DMS114 treated with DMSO at 0.1 percent for 48 hours (cell line): Measurements from ENCODE around the gene NECTIN2.
A peak's percentile ranks its signal among the peaks of the same experiment; 100 is the strongest.
"Not testable (repeated sequence)": the region's sequence is repeated elsewhere in the genome, so short reads cannot be mapped to it uniquely, and the experiment has no call there.

ENCODE experiments used
- DNase-seq: peaks from one replicate; lab custom pipeline; 2025; ENCODE audit not compliant: unreplicated experiment; lab: John Stamatoyannopoulos, UW

Gene NECTIN2

DNA sequence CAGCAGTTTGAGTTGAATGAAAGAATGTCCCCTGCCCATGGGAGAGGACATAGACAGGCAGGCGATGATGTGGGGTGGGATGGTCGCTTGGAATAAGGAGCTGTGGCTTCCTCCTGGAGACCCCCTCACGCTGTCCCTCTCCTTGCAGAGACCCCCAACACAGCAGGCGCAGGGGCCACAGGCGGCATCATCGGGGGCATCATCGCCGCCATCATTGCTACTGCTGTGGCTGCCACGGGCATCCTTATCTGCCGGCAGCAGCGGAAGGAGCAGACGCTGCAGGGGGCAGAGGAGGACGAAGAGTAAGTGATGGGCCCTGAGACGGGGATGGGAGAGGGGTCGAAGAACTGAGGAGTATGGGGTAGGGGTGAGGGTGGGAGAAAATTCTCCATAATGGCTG, 36.0 kb downstream of the NECTIN2 start:
- DNase-seq: no peak

DNA sequence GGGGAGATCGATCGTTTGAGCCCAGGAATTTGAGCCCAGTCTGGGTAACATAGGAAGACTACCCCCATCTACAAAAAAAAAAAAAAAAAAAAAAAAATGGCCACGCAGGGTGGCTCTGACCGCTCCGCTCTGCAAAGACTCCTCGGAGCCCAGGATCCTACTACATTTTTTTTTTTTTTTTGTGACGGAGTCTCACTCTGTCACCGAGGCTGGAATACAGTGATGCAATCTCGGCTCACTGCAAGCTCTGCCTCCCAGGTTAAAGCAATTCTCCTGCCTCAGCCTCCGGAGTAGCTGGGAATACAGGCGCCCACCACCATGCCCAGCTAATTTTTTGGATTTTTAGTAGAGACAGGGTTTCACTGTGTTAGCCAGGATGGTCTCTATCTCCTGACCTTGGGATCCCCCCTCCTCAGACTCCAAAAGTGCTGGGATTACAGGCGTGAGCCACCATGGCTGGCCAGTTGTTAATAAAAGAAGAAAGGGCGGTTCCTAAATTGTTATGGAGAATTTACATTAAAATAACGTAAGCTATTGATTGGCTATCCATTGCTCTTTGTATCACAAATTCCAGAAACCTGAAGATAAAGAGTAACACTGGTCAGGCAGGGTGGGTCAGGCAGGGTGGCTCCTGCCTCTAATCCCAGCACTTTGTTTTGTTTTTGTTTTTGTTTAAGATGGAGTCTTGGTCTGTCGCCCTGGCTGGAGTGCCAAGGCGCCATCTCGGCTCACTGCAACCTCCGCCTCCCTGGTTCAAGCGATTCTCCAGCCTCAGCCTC, 36.7 kb downstream of the NECTIN2 start:
- DNase-seq: not testable (repeated sequence)

DNA sequence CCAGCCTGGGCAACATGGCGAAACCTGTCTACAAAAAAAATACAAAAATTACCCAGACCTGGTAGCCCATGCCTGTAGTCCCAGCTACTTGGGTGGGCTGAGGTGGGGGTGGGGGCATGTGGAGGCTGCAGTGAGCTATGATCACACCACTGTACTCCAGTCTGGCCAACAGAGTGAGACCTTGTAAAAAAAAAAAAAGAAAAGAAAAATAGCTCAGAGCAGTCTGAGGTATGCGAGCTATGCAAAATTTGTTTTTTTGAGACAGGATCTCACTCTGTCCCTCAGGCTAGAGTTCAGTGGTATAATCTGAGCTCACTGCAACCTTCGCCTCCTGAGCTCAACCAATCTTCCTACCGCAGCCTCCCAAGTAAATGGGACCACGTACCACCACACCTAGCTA, 37.8 kb downstream of the NECTIN2 start:
- no peak for DNase-seq

DNA sequence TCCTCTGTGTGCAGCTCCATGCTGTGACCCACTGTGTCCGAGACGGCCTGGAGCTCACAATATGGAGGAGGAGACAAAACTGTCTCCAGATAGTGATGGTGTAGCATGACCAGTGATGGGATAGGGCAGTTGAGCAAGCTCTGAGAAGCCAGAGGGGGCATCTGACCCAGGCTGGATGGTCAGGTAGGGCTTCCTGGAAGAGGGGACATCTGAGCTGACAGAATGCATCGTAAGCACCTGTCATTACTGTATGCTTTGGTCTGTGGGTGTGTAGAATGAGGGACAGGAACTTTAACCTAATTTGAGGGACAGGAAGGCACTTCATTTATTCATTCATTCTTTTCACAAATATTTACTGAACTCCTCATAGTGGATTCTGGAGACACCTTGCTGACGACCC, 38.5 kb downstream of the NECTIN2 start:
- DNase-seq: no peak

DNA sequence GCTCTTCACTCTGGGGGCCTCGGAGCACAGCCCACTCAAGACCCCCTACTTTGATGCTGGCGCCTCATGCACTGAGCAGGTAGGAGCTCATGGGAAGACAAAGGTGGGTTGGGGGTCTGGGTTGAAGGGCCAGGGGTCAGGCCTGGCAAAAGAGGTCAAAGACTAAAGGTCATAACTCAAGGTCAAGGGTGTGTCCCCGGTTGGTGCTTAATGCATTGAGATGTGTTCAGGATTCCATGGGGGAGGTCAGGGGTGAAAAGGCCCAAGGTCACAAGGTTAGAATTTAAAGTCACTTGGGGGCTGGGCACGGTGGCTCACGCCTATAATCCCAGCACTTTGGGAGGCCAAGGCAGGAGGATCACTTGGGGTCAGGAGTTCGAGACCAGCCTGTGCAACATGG, 40.0 kb downstream of the NECTIN2 start:
- no peak for DNase-seq

DNA sequence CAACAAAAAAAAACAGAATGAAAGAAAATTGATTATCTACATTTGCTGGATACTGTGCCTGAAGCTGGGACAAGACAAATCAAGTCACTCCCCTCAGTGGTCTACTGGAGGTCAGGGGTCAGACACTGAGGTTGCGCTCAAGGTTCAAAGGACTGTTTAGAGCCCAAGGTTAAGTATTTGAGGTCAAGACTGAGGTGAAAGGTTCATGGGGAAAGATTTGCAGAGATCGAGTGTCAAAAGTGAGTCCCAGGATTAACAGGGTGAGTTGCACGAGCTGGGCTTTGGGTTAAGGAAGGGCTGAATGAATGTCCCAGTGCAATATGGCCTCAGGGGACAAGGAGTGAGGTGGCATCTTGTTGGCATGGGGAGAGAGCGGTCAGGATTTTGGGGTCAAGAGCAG, 41.6 kb downstream of the NECTIN2 start:
- DNase-seq: no peak

DNA sequence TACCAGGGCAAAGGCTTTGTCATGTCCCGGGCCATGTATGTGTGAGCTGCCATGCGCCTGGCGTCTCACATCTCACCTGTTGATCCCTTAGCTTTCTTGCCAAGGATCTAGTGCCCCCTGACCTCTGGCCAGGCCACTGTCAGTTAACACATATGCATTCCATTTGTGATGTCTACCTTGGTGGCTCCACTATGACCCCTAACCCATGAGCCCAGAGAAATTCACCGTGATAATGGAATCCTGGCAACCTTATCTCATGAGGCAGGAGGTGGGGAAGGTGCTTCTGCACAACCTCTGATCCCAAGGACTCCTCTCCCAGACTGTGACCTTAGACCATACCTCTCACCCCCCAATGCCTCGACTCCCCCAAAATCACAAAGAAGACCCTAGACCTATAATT, 42.2 kb downstream of the NECTIN2 start:
- not testable (repeated sequence) for DNase-seq

DNA sequence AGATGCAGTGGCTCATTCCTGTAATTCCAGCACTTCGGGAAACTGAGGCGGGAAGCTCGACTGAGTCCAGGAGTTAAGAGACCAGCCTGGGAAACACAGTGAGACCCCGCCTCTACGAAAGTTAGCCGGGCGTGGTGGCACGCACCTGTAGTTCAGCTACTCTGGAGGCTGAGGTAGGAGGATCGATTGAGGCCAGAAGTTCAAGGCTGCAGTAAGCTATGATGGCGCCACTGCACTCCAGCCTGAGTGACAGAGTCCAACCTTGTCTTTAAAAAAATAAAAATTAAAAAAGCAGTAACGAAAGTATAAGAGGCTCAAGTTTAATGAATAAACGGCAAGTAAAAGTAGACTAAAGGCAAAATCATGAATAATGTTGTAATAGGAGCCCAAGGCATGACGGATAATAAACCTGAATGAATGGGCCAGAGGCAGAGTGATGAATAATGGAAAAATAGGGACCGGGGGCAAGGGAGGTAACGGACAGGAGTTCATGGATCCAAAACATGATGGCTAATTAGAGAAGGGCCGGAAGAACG, 43.8 kb downstream of the NECTIN2 start:
- no peak for DNase-seq

DNA sequence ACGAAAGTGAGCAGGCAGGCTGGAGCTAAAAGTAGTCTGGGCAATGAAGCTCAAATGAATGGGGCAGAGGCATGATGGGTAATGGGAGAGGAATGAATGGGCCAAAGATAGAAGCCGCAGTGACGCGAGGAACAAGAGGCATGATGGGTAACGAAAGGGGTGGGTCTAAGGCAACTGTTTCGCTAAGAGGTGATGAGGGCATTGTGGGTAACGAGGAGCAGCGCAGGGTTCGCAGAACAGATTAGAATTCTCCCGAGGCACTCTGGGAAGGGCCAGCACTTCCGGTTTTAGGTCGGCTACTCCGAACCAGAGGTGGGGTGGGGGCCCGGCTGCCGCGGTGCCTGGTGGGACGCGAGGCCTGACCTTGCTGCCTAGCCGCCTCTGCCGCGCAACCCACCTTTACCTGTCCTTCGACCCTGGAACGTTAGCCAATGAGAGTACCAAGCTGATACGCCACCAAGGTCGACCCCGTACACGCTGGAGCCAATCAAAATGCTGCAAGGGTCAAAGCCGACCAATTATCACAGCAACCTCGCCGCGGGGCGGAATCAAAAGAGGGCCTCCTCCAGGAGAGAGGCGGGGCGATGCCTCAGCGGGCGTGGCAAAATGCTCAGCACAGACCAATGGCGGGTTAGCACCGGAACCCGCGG, 44.4 kb downstream of the NECTIN2 start:
- peak; percentile 96 for DNase-seq

DNA sequence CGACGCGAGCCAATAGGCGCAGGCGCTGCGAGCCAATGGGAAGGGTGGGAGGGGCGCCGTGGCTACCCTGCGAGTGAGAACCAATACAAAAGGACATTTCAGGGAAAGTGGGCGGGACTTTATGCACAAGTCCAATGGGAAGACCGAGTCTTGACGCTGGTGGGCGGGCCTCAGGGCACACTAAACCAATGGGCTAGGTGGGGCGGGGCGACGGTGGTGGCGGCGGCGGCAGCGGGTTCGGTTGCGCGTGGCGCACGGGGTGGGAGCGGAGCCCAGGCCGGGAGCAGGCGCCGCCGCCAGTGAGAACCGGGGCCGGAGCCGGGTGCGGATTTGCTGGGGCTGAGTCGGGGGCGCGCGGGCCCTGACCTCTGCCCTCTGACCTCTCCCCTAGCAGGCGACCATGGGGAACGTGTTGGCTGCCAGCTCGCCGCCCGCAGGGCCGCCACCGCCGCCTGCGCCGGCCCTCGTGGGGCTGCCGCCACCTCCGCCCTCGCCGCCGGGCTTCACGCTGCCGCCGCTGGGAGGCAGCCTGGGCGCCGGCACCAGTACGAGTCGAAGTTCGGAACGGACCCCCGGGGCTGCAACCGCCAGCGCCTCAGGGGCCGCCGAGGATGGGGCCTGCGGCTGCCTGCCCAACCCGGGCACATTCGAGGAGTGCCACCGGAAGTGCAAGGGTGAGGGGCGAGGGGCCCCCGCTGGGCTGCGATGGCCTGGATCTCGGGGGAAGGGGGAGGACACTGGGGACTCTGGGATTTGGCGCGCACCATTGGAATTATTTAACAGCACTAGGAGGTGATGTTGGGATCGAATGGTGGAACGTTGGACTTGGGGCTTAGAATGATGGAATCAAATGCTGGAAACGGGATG, 45.2 kb downstream of the NECTIN2 start, which contains the start of gene TOMM40:
TSS of gene TOMM40 (plus strand) at position 239 of the 867 bp plus-strand sequence. CDS start at position 401, 162 bp downstream.
- DNase-seq: no peak

DNA sequence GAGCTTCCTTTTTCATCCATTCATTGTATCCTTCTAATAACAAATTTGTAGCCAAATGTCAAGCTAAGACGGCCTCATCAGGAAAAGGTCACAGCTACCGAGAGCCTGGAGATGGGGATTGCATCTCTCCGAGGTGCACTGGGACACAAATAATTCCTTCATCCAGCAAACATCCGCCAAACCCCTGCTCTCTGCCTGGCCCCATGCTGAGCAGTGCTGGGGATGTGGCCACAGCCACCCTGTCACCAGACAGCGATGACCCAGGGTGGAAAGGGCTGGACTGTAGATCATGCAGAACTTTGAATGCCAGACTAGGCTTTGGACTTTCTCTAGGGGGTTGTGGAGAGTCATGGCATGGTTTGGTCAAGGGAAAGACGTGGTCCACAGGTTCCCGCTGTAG, 46.8 kb downstream of the NECTIN2 start:
- no peak for DNase-seq

DNA sequence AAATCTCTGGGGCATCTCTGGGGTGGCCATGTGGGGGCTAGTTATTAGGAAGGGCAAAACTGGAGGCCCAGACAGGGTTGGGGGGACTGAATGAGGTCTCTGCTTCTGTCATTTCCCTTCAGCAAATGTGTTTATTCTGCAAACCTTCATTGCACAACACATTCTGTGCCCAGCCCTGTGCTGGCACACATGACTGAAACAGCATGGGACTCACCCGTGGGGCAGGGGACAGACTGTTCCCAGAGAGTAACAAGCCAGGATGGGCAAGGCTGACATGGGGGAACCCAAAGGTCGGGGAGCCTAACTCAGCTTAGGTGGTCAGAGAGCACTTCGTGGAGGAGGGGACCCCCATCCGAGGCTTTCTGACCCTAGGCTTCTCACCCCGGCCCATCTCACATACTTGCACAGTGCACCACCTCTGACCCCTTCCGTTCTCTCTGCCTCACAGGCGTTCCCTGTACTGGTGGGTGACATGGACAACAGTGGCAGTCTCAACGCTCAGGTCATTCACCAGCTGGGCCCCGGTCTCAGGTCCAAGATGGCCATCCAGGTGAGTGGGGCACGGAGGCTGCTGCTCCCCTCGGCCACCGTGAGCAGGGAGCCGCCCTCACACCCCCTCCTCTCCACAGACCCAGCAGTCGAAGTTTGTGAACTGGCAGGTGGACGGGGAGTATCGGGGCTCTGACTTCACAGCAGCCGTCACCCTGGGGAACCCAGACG, 47.4 kb downstream of the NECTIN2 start:
- no peak for DNase-seq

DNA sequence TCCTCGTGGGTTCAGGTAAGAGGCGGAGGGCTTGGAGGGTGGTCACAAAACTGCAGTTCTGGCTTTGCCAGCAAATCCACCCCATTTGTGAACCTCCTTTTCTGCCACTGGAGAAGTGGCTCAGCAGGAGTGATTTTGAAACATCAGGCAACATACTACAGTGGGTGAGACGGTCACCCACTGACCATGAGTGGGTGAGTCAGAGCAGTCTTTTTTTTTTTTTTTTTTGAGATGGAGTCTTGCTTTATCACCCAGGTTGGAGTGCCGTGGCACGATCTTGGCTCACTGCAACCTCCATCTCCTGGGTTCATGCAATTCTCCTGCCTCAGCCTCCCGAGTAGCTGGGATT, 47.9 kb downstream of the NECTIN2 start:
- DNase-seq: no peak

DNA sequence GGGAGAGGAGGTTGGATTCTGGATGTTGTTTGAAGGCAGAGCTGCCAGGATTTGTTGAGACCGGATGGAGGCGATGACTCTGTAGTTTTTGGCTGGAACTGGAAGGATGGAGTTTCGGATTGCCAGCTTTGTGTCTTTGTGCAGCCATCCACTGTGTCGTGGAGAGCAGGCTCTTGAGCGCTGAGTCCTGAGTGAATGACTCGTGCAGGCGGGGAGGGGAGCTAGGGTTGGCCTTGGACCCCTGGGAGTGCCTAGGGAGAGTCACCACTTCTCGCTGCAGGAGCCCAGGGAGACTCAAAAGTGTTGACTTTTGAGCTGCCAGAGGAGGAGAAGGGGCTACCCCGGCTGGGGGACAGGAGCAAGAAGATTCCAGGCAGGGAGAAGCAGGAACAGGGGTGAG, 48.8 kb downstream of the NECTIN2 start:
- DNase-seq: no peak

DNA sequence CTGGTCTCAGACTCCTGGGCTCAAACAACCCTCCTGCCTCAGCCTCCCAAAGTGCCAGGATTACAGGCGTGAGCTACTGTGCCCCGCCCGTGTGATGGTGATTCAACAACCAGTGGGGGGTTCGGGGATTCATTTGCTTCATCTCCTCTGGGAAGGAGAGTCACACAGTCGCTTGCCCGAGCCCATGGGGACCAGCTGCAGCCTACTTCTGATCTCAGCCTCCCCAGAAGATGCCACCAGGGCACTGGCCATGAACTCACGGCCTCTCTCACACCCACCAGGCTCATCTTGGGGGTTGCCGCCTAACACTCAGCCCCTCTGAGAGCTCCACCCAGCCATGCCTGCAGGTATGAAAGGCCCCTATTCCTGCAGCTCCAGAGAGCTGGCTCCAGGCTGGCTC, 51.7 kb downstream of the NECTIN2 start:
- no peak for DNase-seq

DNA sequence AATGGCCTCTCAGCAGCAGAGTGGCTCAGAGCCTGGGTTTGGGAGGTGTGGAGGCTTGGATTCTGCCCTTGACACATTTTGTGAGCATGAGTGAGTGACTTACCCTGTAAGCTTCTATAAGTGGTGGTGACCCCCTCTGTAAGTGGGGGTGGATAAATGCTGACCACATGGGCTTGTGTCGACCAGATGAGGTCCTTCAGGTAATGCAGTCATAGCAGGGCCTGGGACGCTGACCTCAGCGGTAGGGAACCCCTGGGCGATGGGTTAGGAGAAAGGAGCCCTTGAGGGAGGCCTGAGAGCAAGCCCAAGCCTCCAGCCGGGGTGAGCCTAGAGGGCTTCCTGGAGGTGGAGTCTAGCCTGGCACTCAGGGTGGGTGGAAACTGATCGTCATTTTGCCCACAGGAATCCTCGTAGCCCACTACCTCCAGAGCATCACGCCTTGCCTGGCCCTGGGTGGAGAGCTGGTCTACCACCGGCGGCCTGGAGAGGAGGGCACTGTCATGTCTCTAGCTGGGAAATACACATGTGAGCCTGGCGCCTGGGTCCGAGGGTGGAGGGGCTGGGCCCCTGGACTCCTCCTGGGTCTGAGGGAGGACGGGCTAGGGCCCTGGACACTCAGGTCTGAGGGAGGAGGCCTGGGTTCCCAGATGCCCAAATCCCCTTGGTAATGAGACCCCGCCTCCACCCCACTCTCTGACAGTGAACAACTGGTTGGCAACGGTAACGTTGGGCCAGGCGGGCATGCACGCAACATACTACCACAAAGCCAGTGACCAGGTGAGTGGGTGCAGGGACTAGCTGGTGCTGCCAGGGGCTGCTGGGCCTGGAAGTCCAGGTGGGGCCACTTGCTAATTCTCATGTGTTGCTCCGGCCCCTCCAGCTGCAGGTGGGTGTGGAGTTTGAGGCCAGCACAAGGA, 54.5 kb downstream of the NECTIN2 start:
- no peak for DNase-seq

DNA sequence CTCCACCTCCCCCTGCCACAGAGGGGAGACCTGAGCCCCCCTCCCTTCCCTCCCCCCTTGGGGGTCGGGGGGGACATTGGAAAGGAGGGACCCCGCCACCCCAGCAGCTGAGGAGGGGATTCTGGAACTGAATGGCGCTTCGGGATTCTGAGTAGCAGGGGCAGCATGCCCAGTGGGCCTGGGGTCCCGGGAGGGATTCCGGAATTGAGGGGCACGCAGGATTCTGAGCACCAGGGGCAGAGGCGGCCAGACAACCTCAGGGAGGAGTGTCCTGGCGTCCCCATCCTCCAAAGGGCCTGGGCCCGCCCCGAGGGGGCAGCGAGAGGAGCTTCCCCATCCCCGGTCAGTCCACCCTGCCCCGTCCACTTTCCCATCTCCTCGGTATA, 57.1 kb downstream of the NECTIN2 start:
- no peak for DNase-seq

DNA sequence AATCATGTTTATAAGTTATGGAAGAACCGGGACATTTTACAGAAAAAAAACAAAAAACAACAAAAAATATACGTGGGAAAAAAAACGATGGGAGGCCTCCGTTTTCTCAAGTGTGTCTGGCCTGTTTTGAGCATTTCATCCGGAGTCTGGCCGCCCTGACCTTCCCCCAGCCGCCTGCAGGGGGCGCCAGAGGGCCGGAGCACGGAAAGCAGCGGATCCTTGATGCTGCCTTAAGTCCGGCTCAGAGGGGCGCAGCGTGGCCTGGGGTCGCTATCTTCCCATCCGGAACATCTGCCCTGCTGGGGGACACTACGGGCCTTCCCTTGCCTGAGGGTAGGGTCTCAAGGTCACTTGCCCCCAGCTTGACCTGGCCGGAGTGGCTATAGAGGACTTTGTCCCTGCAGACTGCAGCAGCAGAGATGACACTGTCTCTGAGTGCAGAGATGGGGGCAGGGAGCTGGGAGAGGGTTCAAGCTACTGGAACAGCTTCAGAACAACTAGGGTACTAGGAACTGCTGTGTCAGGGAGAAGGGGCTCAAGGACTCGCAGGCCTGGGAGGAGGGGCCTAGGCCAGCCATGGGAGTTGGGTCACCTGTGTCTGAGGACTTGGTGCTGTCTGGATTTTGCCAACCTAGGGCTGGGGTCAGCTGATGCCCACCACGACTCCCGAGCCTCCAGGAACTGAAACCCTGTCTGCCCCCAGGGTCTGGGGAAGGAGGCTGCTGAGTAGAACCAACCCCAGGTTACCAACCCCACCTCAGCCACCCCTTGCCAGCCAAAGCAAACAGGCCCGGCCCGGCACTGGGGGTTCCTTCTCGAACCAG, 57.7 kb downstream of the NECTIN2 start:
- DNase-seq: no peak

DNA sequence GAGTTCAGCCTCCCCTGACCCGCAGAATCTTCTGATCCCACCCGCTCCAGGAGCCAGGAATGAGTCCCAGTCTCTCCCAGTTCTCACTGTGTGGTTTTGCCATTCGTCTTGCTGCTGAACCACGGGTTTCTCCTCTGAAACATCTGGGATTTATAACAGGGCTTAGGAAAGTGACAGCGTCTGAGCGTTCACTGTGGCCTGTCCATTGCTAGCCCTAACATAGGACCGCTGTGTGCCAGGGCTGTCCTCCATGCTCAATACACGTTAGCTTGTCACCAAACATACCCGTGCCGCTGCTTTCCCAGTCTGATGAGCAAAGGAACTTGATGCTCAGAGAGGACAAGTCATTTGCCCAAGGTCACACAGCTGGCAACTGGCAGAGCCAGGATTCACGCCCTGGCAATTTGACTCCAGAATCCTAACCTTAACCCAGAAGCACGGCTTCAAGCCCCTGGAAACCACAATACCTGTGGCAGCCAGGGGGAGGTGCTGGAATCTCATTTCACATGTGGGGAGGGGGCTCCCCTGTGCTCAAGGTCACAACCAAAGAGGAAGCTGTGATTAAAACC, 58.4 kb downstream of the NECTIN2 start:
- DNase-seq: no peak
